Erythroblast (primary cell): ENCODE measurements around the gene CHP1.

ENCODE experiments used
- GATA1 ChIP-seq: IDR thresholded peaks from 2 replicates; pipeline ENCODE4 v1.6.1; 2011; ENCODE audit warnings: low read depth, mild to moderate bottlenecking, control low read depth, low read length, moderate library complexity
- POLR2A ChIP-seq: IDR thresholded peaks from 2 replicates; pipeline ENCODE4 v1.6.1; 2011; ENCODE audit warnings: mild to moderate bottlenecking, low read length

- TF ChIP-seq POLR2A, result no peak
- TF ChIP-seq GATA1, result no peak
Measured at GRCh38 chr15:41256577-41257038, 25.5 kb downstream of the CHP1 start.
